HEK293 (cell line): Measurements from ENCODE around the gene STIP1.
A peak's percentile ranks its signal among the peaks of the same experiment; 100 is the strongest.

Experiments
- CTCF ChIA-PET: fragments of 350-600 bp; formaldehyde crosslinking; extraction: SDS; loops from one replicate; lab custom pipeline; 2021; ENCODE audit warnings: antibody characterized with exemption; lab: Yijun Ruan, JAX
- POLR2A ChIA-PET: fragments of 300-600 bp; formaldehyde crosslinking; extraction: SDS; loops from one replicate; lab custom pipeline; 2020; ENCODE audit warnings: antibody characterized with exemption, inconsistent platforms; lab: Yijun Ruan, JAX
- H3K27ac ChIP-seq: fragments of 200-500 bp; sonication (Bioruptor generic); 2 replicates; pipeline ENCODE4 v1.5.1; 2014; ENCODE audit warnings: low read depth, low read length, control low read depth, inconsistent platforms; ENCODE audit errors: extremely low read depth
- H3K36me3 ChIP-seq, 2 experiments: fragments of 200-500 bp in 1 of 2; sonication (Bioruptor generic) in 1 of 2; 1 replicate in 1 of 2; 2 replicates in 1 of 2; pipeline ENCODE4 v1.5.1; 2014 to 2017; ENCODE audit warnings: inconsistent platforms in 2 of 2, low read length in 2 of 2; ENCODE audit not compliant: control insufficient read depth in 2 of 2, insufficient read depth in 1 of 2
- H3K4me1 ChIP-seq: fragments of 200-500 bp; sonication (Bioruptor generic); 2 replicates; pipeline ENCODE4 v1.5.1; 2014; ENCODE audit warnings: mild to moderate bottlenecking, low read length, inconsistent platforms; ENCODE audit not compliant: control insufficient read depth, insufficient read depth
- H3K4me3 ChIP-seq: 2 replicates; pipeline ENCODE4 v1.5.1; 2011; ENCODE audit warnings: low read depth, mild to moderate bottlenecking, control low read depth, low read length, moderate library complexity
- H3K9me3 ChIP-seq: fragments of 200-500 bp; sonication (Bioruptor generic); 2 replicates; pipeline ENCODE4 v1.5.1; 2014; ENCODE audit warnings: low read depth, low read length, inconsistent platforms; ENCODE audit not compliant: control insufficient read depth, insufficient read depth
- AEBP2 ChIP-seq: fragments of 450-650 bp; formaldehyde crosslinking; IDR thresholded peaks from 2 replicates; pipeline ENCODE4 v1.5.1; 2016; ENCODE audit warnings: missing biosample characterization, missing genetic modification characterization, borderline replicate concordance
- GLIS1 ChIP-seq: fragments of 450-650 bp; formaldehyde crosslinking; IDR thresholded peaks from 2 replicates; pipeline ENCODE4 v1.5.1; 2016; ENCODE audit warnings: missing biosample characterization, missing genetic modification characterization
- GLIS2 ChIP-seq: fragments of 450-650 bp; formaldehyde crosslinking; IDR thresholded peaks from 2 replicates; pipeline ENCODE4 v1.5.1; 2016; ENCODE audit warnings: missing biosample characterization, missing genetic modification characterization
- KLF17 ChIP-seq: fragments of 450-650 bp; formaldehyde crosslinking; IDR thresholded peaks from 2 replicates; pipeline ENCODE4 v1.5.1; 2016; ENCODE audit warnings: missing biosample characterization, missing genetic modification characterization
- MEIS1 ChIP-seq: sonication (generic); formaldehyde crosslinking; IDR thresholded peaks from 2 replicates; pipeline ENCODE4 v1.8.1; 2022; ENCODE audit warnings: missing genetic modification reagents, mild to moderate bottlenecking, borderline replicate concordance
- PRDM6 ChIP-seq: fragments of 450-650 bp; formaldehyde crosslinking; IDR thresholded peaks from 2 replicates; pipeline ENCODE4 v1.5.1; 2017; ENCODE audit warnings: missing biosample characterization, missing genetic modification characterization
- SP2 ChIP-seq: fragments of 450-650 bp; formaldehyde crosslinking; IDR thresholded peaks from 2 replicates; pipeline ENCODE4 v1.5.1; 2016; ENCODE audit warnings: missing biosample characterization, missing genetic modification characterization
- SP7 ChIP-seq: fragments of 450-650 bp; formaldehyde crosslinking; IDR thresholded peaks from 2 replicates; pipeline ENCODE4 v1.5.1; 2016; ENCODE audit warnings: missing biosample characterization, missing genetic modification characterization
- YY1 ChIP-seq: fragments of 450-650 bp; formaldehyde crosslinking; IDR thresholded peaks from 2 replicates; pipeline ENCODE4 v1.5.1; 2018; ENCODE audit warnings: missing biosample characterization, missing genetic modification characterization
- ZBTB11 ChIP-seq: fragments of 450-650 bp; formaldehyde crosslinking; conservative IDR thresholded peaks from 2 replicates; pipeline ENCODE4 v1.5.1; 2016; ENCODE audit warnings: low read depth, missing biosample characterization, missing genetic modification characterization
- ZBTB20 ChIP-seq: fragments of 450-650 bp; formaldehyde crosslinking; IDR thresholded peaks from 2 replicates; pipeline ENCODE4 v1.5.1; 2016; ENCODE audit warnings: missing biosample characterization, missing genetic modification characterization
- ZBTB8A ChIP-seq: fragments of 450-650 bp; formaldehyde crosslinking; IDR thresholded peaks from 2 replicates; pipeline ENCODE4 v1.5.1; 2016; ENCODE audit warnings: missing biosample characterization, missing genetic modification characterization
- ZEB2 ChIP-seq: fragments of 450-650 bp; formaldehyde crosslinking; IDR thresholded peaks from 2 replicates; pipeline ENCODE4 v1.5.1; 2016; ENCODE audit warnings: missing biosample characterization, missing genetic modification characterization
- ZNF239 ChIP-seq: fragments of 450-650 bp; formaldehyde crosslinking; IDR thresholded peaks from 2 replicates; pipeline ENCODE4 v1.5.1; 2016; ENCODE audit warnings: missing biosample characterization, missing genetic modification characterization
- ZNF266 ChIP-seq: fragments of 450-650 bp; formaldehyde crosslinking; IDR thresholded peaks from 2 replicates; pipeline ENCODE4 v1.5.1; 2016; ENCODE audit warnings: missing biosample characterization, missing genetic modification characterization, low read depth
- ZNF341 ChIP-seq: fragments of 450-650 bp; formaldehyde crosslinking; IDR thresholded peaks from 2 replicates; pipeline ENCODE4; 2016; ENCODE audit warnings: low read depth, missing biosample characterization, missing genetic modification characterization
- ZNF449 ChIP-seq: fragments of 450-650 bp; formaldehyde crosslinking; IDR thresholded peaks from 2 replicates; pipeline ENCODE4 v1.5.1; 2017; ENCODE audit warnings: missing biosample characterization, mild to moderate bottlenecking, missing genetic modification characterization, moderate library complexity
- ZNF510 ChIP-seq: fragments of 450-650 bp; formaldehyde crosslinking; IDR thresholded peaks from 2 replicates; pipeline ENCODE4 v1.5.1; 2018; ENCODE audit warnings: mild to moderate bottlenecking, missing genetic modification characterization, missing biosample characterization; ENCODE audit not compliant: insufficient replicate concordance
- ZNF544 ChIP-seq: fragments of 450-650 bp; formaldehyde crosslinking; IDR thresholded peaks from 2 replicates; pipeline ENCODE4 v1.5.0; 2017; ENCODE audit warnings: missing biosample characterization, missing genetic modification characterization
- ZNF629 ChIP-seq: fragments of 450-650 bp; formaldehyde crosslinking; IDR thresholded peaks from 2 replicates; pipeline ENCODE4 v1.5.1; 2017; ENCODE audit warnings: missing biosample characterization, missing genetic modification characterization
- ZNF701 ChIP-seq: fragments of 450-650 bp; formaldehyde crosslinking; IDR thresholded peaks from 2 replicates; pipeline ENCODE4 v1.5.1; 2016; ENCODE audit warnings: missing biosample characterization, missing genetic modification characterization
- ZNF785 ChIP-seq: fragments of 450-650 bp; formaldehyde crosslinking; IDR thresholded peaks from 2 replicates; pipeline ENCODE4 v1.5.1; 2016; ENCODE audit warnings: missing biosample characterization, missing genetic modification characterization
- ZNF792 ChIP-seq: fragments of 450-650 bp; formaldehyde crosslinking; IDR thresholded peaks from 2 replicates; pipeline ENCODE4 v1.5.1; 2016; ENCODE audit warnings: missing biosample characterization, missing genetic modification characterization
- ZXDB ChIP-seq: fragments of 450-650 bp; formaldehyde crosslinking; IDR thresholded peaks from 2 replicates; pipeline ENCODE4 v1.5.1; 2016; ENCODE audit warnings: missing biosample characterization, missing genetic modification characterization

The STIP1 gene

GRCh38 chr11:64230171-64230984 lies 44.4 kb downstream of the STIP1 start, which contains the start of gene DNAJC4 (continued):
- TF ChIP-seq PRDM6 (tag by site-specific recombination), result no peak
- peak; percentile 41; the same call in 1 of the 2 replicates for TF ChIP-seq YY1 (tag by site-specific recombination)
- peak; percentile 80 for TF ChIP-seq ZEB2
- no peak for TF ChIP-seq MEIS1
- TF ChIP-seq ZXDB (tag by site-specific recombination), result peak; percentile 91
- TF ChIP-seq ZNF785 (tag by site-specific recombination), result 0 out of 2 replicates have a peak, but pooled peaks have one; percentile 22
- peak; percentile 67 for TF ChIP-seq ZNF629
- peak; percentile 86 for TF ChIP-seq SP2 (tag by site-specific recombination)
- TF ChIP-seq ZNF266 (tag by site-specific recombination), result peak; percentile 39; the same call in 1 of the 2 replicates
- TF ChIP-seq ZNF510 (tag by site-specific recombination), result no peak
- TF ChIP-seq ZNF544 (tag by site-specific recombination), result no peak
- no peak for TF ChIP-seq ZNF239 (tag by site-specific recombination)
- TF ChIP-seq KLF17 (tag by site-specific recombination), result peak; percentile 37; the same call in 1 of the 2 replicates
- 0 out of 2 replicates have a peak, but pooled peaks have one; percentile 20 for TF ChIP-seq SP7 (tag by site-specific recombination)
- TF ChIP-seq ZNF341 (tag by site-specific recombination), result peak; percentile 27; the same call in 1 of the 2 replicates
- TF ChIP-seq, all 188 proteins: peak for 30

- Histone ChIP-seq H3K9me3 (no peaks in the 10 kb centered on the region), H3K27ac (peak overlapping the region; percentile 42; the same call in 1 of the 2 replicates), H3K4me3 (peak overlapping the region; percentile 71), H3K4me1 (no peaks in the 10 kb centered on the region), H3K36me3 (peaks cover 0 to 5% of the 10 kb centered on the region in 2 experiments; a peak in 1 of 3 replicates)
- POLR2A ChIA-PET, result interaction anchor here (0.7 to 3.5 kb wide), 3 partner anchors 10 to 422 kb away, joined by 6 to 8 read pairs (median 8); partner anchors contain the start of genes FKBP2 and STIP1
- CTCF ChIA-PET, result interaction anchor here (0.5 to 1.4 kb wide), 3 partner anchors 14 to 1445 kb away, joined by 3 to 8 read pairs (median 4); no protein-coding TSS in a partner anchor
- no peak; the same call in 1 of the 2 replicates for TF ChIP-seq ZBTB8A (tag by site-specific recombination)
- no peak for TF ChIP-seq ZNF701 (tag by site-specific recombination)
- TF ChIP-seq GLIS2, result 0 out of 2 replicates have a peak, but pooled peaks have one; percentile 2
- TF ChIP-seq AEBP2 (tag by site-specific recombination), result no peak
- 0 out of 2 replicates have a peak, but pooled peaks have one; percentile 1 for TF ChIP-seq ZNF449
- peak; percentile 93 for TF ChIP-seq ZBTB20
- TF ChIP-seq GLIS1 (tag by site-specific recombination), result peak; percentile 65
- TF ChIP-seq ZNF544 (tag by site-specific recombination), result no peak
- TF ChIP-seq ZBTB11, result 0 out of 2 replicates have a peak, but pooled peaks have one; percentile 20
- TF ChIP-seq ZNF792, result no peak
Observed at GRCh38 chr11:64230985-64231365, 45.0 kb downstream of the STIP1 start.
